ENCODE data around the gene LRBA.

- TF ChIP-seq ZNF280B (CRISPR knock-in tag; IDR thresholded peaks at IDR 0.05) (no peak), NR3C1 (CRISPR knock-in tag; IDR thresholded peaks at IDR 0.05) (no peak), MAZ (CRISPR knock-in tag; conservative IDR thresholded peaks at IDR 0.05 in 1 of 2, IDR thresholded peaks at IDR 0.05 in 1 of 2) (no peak), TCF7L2 (IDR thresholded peaks at IDR 0.05; ENCODE audit: low read depth, low read length) (no peak), GTF2B (IDR thresholded peaks at IDR 0.05; ENCODE audit: extremely low read depth, insufficient read length) (no peak), CBX2 (IDR thresholded peaks at IDR 0.05; ENCODE audit: insufficient read depth, low read length, poor library complexity, severe bottlenecking) (no peak), TAF1 (IDR thresholded peaks at IDR 0.05; ENCODE audit: control insufficient read depth, extremely low read depth, insufficient read depth, low read length, severe bottlenecking) (no peak), POLR2AphosphoS5 (IDR thresholded peaks at IDR 0.05; ENCODE audit: control insufficient read depth, insufficient read depth, low read depth, low read length) (no peak), SP1 (CRISPR knock-in tag; IDR thresholded peaks at IDR 0.05) (no peak), CTCF (IDR thresholded peaks at IDR 0.05 in 2 of 3, conservative IDR thresholded peaks at IDR 0.05 in 1 of 3; ENCODE audit: insufficient read depth in 2 of 3, low read depth in 1 of 3, low read length in 3 of 3) (no peak), TSHZ1 (CRISPR knock-in tag; IDR thresholded peaks at IDR 0.05) (no peak), PRMT5 (CRISPR knock-in tag; IDR thresholded peaks at IDR 0.05) (no peak), YY1 (IDR thresholded peaks at IDR 0.05; ENCODE audit: borderline replicate concordance in 1 of 3, control insufficient read depth in 1 of 3, extremely low read depth in 1 of 3, insufficient read depth in 3 of 3, insufficient read length in 1 of 3, insufficient replicate concordance in 2 of 3, low read depth in 1 of 3, low read length in 2 of 3) (no peak), ZNF507 (tag; conservative IDR thresholded peaks at IDR 0.05) (no peak)
Observed at GRCh38 chr4:150889306-150889705, 125.8 kb downstream of the LRBA start.

All from K562 (cell line).